Measurements from ENCODE around the gene RO60.
"Not testable (repeated sequence)": the region's sequence is repeated elsewhere in the genome, so short reads cannot be mapped to it uniquely, and the experiment has no call there.

RO60 gene

GRCh38 chr1:193059282-193060114, at the start of gene RO60, which contains the start of gene UCHL5:
TSS of gene RO60 (plus strand) at chr1:193059612. CDS start at chr1:193069055, 9,443 bp downstream.
TSS of gene UCHL5 (minus strand) at chr1:193059360. CDS start at chr1:193059260, 100 bp downstream.
- DNase-seq = peak; percentile 99

- DNase-seq = no peak
Observed at GRCh38 chr1:193011406-193011805, 48.0 kb upstream of the RO60 start.

DNA sequence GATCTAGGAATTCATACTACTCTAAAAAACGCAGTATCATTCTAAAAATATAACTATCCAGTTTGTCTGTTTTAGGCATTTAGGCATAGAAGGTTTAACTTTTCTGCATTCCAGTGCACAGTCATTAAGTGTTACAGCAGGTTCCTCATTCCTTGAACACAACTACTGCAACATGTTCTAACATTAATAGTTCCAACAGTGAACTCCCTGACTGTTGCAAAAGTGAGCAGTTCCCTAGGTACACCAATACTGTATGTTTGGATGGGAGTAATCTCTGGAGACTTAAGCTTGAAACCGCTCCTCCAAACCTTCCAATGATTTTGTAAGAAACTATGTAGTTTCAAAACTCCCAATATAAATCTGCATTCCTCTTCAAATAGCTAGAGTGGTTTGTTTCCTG, 46.4 kb upstream of the RO60 start:
- no peak for DNase-seq

- no peak for DNase-seq
Observed at GRCh38 chr1:193013707-193014106, 45.7 kb upstream of the RO60 start.

DNA sequence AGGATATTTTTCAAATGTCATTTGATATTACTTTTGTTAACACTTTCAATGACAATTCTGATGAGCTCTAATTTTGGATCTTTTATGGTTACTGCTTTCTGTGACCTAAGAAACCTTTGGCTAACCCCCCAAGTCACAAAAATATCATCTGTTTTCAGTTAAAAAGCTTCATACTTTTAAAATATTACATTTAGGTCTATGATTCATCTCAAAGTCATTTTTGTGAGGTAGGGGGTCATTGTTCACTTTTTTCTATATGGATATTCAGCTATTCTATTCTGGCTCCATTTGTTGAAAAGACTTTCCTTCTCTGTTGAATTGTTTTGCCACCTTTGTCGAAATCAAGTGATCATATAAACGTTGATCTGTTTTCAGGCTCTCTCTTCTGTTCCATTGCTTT, 45.0 kb upstream of the RO60 start:
- no peak for DNase-seq

DNA sequence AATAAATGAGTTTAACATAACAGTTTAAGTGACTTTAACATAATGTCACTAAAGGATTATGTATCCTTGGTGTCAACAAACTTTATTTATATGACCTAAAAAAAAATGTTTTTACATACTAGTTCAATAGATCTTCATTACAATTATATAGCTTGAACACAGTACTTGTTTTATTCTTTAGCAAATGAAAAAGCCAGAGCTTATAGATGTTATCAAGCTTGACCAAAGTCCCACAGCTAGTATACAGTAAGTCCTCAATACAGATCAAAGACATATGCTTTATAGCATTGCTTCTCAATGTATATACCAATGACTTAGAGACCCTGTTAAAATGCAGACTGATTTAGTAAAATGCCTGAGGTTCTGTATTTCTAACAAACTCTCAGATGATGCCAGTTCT, 42.6 kb upstream of the RO60 start:
- no peak for DNase-seq

GRCh38 chr1:193019442-193020026, 39.9 kb upstream of the RO60 start:
- DNase-seq = peak; percentile 71

- no peak for DNase-seq
Observed at GRCh38 chr1:193025218-193025617, 34.2 kb upstream of the RO60 start.

DNA sequence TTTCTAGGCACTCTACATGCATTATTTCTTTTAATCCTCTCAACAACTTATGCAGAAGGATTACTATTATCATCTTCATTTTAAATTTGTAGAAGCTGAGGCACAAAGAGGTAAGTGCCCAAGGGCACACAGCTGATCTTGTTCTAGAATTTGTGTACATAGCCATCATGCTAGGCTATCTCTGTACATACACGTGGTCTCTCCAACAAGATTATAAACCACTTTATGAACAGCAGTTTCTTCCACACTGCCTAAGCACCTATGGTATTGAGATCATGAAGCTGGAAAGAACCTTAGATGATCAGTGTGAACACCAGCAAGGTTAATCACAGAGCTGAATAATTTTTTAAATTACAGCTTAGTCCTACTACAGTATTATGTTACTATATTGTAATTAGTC, 29.1 kb upstream of the RO60 start:
- peak; percentile 26 for DNase-seq

DNA sequence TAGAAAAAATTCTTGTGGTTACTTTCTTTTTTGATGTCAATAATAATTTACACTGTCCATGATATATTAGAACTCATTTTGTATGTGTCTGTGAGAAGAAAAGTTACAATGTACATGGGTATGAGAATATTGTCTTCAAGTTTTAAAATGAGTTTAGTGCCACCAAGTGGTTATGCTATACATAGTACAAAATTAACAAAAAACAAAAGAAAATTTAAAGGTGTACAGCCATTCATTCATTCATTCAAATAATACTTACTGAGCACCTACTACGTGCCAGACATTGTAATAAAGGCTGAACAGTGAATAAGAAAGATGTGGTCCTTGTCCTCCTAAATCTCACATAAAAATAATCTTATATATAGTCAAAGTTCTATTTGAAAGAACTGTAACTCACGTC, 28.0 kb upstream of the RO60 start:
- DNase-seq = peak; percentile 36

DNA sequence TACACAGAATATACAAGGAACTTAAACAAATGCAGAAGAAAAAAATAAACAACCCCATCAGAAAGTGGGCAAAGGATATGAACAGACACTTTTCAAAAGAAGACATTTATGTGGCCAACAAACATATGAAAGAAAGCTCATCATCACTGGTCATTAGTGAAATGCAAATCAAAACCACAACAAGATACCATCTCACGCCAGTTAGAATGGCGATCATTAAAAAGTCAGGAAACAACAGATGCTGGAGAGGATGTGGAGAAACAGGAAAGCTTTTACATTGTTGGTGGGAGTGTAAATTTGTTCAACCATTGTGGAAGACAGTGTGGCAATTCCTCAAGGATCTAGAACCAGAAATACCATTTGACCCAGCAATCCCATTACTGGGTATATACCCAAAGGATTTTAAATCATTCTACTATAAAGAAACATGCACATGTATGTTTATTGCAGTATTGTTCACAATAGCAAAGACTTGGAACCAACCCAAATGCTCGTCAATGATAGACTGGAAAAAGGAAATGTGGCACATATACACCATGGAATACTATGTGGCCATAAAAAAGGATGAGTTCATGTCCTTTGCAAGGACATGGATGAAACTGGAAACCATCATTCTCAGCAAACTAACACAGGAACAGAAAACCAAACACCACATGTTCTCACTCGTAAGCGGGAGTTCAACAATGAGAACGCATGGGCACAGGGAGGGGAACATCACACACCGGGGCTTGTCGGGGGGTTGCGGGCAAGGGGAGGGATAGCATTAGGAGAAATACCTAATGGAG, 26.6 kb upstream of the RO60 start:
- not testable (repeated sequence) for DNase-seq

- DNase-seq = no peak
Observed at GRCh38 chr1:193033610-193034009, 25.8 kb upstream of the RO60 start.

- no peak for DNase-seq
Observed at GRCh38 chr1:193036337-193037047, 22.9 kb upstream of the RO60 start.

DNA sequence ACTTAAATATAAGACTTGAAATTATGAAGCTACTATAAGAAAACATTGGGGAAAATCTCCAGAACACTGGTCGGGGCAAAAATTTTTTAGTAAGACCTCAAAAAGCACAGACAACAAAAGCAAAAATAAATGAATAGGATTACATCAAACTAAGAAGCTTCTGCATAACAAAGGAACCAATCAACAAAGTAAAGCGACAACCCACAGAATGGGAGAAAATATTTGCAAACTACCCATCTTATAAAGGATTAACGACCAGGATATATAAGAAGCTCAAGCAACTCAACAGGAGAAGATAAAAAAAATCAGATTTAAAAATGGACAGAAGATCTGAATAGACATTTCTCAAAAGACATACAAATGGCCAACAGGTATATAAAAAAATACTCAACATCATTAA, 19.4 kb upstream of the RO60 start:
- no peak for DNase-seq

- DNase-seq = no peak
Observed at GRCh38 chr1:193042766-193043691, 16.4 kb upstream of the RO60 start.

DNA sequence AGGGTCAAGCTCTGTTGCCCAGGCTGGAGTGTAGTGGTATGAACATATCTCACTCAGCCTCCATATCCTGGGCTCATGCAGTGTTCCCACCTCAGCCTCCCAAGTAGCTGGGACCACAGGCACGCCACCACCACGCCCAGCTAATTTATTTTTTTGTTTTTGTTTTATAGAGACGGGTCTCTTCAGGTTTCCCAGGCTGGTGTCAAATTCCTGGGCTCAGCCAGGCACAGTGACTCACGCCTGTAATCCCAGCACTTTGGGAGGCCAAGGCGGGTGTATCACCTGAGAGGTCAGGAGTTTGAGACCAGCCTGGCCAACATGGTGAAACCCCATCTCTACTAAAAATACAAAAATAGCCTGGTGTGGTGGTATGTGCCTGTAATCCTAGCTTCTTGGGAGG, 10.5 kb upstream of the RO60 start:
- not testable (repeated sequence) for DNase-seq

- no peak for DNase-seq
Observed at GRCh38 chr1:193054169-193054675, 5.2 kb upstream of the RO60 start.

DNA sequence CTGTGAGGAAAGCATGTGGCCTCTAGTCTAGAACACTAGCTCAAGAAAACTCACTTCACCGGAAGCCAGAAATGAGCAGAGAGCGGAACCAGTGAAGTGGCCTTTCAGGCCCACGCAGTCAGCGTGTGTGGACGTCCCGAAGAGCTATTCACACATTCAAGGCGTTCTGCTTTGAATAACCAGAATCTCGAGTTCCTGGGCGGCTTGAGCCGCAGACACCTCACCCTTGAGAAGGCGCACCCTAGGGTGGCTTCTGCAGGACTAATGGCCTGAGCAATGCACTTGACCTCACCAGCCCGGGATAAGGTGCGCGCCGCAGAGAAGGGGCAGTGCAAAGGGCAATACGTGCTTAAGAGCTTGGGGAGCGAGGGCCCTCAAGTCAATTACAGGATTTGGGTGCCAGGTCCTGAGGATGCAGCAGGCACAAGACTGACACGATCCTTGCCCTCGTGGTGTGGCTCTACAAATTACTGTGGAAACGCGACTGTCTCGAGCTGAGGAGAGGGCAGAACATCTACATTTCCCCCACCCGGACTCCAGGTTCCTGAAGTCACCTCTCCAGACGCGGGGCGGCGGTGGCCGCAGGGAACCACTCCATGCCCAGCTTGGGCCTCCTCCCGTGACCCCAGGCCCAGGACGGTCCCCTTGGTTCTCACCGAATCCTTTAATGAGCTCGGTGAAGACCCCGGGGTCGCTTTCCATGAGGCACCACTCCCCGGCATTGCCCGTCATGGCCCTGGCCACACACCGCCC, 707 bp upstream of the RO60 start:
- peak; percentile 81 for DNase-seq

DNA sequence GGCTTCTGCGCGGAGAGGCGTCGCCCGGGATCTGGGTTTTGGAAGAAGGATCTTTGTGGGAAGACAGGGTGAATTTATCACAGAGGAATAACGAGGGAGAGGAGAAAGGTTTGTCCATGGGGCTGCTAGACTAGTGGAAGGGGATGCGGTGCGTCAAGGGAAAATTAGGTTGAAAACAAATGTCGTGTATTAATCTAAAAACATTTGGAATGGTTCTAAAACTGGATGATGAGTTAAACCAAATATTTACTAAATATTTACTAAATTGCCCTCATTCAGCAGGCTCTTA, 647 bp downstream of the RO60 start:
- no peak for DNase-seq

- peak; percentile 30 for DNase-seq
Observed at GRCh38 chr1:193060406-193060805, 994 bp downstream of the RO60 start.

GRCh38 chr1:193060938-193061337, 1.5 kb downstream of the RO60 start:
- DNase-seq = peak; percentile 70

All from hematopoietic multipotent progenitor cell treated with erythropoietin and hydrocortisone succinate and interleukin-3 and kit ligand, for 8 days (in vitro differentiated cells).